Mucosa of stomach (tissue), 1 donor: ENCODE results near the gene PTPRS.

Experiments
- H3K27me3 ChIP-seq: one replicate; pipeline ENCODE4 v1.7.0; 2013; ENCODE audit warnings: mild to moderate bottlenecking, low read length; ENCODE audit not compliant: control insufficient read depth, insufficient read depth
- H3K36me3 ChIP-seq: one replicate; pipeline ENCODE4 v1.7.0; 2013; ENCODE audit warnings: low read length; ENCODE audit not compliant: control insufficient read depth, insufficient read depth
- H3K4me1 ChIP-seq: one replicate; pipeline ENCODE4 v1.7.0; 2013; ENCODE audit warnings: mild to moderate bottlenecking, low read length; ENCODE audit not compliant: control insufficient read depth, insufficient read depth
- H3K4me3 ChIP-seq: one replicate; pipeline ENCODE4 v1.7.0; 2013; ENCODE audit warnings: low read length
- H3K9ac ChIP-seq: one replicate; pipeline ENCODE4 v1.7.0; 2013; ENCODE audit warnings: mild to moderate bottlenecking, low read length, moderate library complexity
- H3K9me3 ChIP-seq: one replicate; pipeline ENCODE4 v1.7.0; 2013; ENCODE audit warnings: mild to moderate bottlenecking, low read length, moderate library complexity; ENCODE audit not compliant: control insufficient read depth
- donor health status: Pancreatic carcinoma.

PTPRS gene

GRCh38 chr19:5326545-5326944, 14.1 kb downstream of the PTPRS start:
- Histone ChIP-seq H3K4me3 (no peak overlapping the region), H3K4me1 (no peaks in the 10 kb centered on the region), H3K9me3 (peaks cover 4% of the 10 kb centered on the region), H3K9ac (no peak overlapping the region), H3K27me3 (peaks cover 3% of the 10 kb centered on the region), H3K36me3 (no peaks in the 10 kb centered on the region)

GRCh38 chr19:5324947-5325346, 15.7 kb downstream of the PTPRS start:
- Histone ChIP-seq H3K4me1 (no peaks in the 10 kb centered on the region), H3K9me3 (peaks cover 4% of the 10 kb centered on the region), H3K27me3 (peaks cover 3% of the 10 kb centered on the region), H3K36me3 (no peaks in the 10 kb centered on the region), H3K4me3 (no peak overlapping the region), H3K9ac (no peak overlapping the region)

GRCh38 chr19:5323475-5323811, 17.2 kb downstream of the PTPRS start:
- Histone ChIP-seq H3K4me3 (no peak overlapping the region), H3K4me1 (no peaks in the 10 kb centered on the region), H3K27me3 (peaks cover 3% of the 10 kb centered on the region), H3K9me3 (peaks cover 4% of the 10 kb centered on the region), H3K9ac (no peak overlapping the region), H3K36me3 (no peaks in the 10 kb centered on the region)

GRCh38 chr19:5321851-5322681, 18.5 kb downstream of the PTPRS start:
- Histone ChIP-seq H3K36me3 (no peaks in the 10 kb centered on the region), H3K4me3 (no peak overlapping the region), H3K9me3 (peaks cover 4% of the 10 kb centered on the region), H3K27me3 (peaks cover under 1% of the 10 kb centered on the region), H3K4me1 (no peaks in the 10 kb centered on the region), H3K9ac (no peak overlapping the region)

- H3K36me3 ChIP-seq = no peaks in the 10 kb centered on the region
- H3K4me1 ChIP-seq = no peaks in the 10 kb centered on the region
- H3K27me3 ChIP-seq = no peaks in the 10 kb centered on the region
- no peak overlapping the region for H3K4me3 ChIP-seq
- H3K9me3 ChIP-seq = peaks cover 4% of the 10 kb centered on the region
- no peak overlapping the region for H3K9ac ChIP-seq
These were observed 19.5 kb downstream of the PTPRS start for GRCh38 chr19:5321066-5321642.

- Histone ChIP-seq H3K4me3 (no peak overlapping the region), H3K4me1 (no peaks in the 10 kb centered on the region), H3K36me3 (no peaks in the 10 kb centered on the region), H3K27me3 (no peaks in the 10 kb centered on the region), H3K9me3 (no peaks in the 10 kb centered on the region), H3K9ac (no peak overlapping the region)
These were observed 21.1 kb downstream of the PTPRS start for GRCh38 chr19:5319516-5319915.

GRCh38 chr19:5318306-5318705, 22.3 kb downstream of the PTPRS start:
- H3K9ac ChIP-seq = no peak overlapping the region
- H3K9me3 ChIP-seq = no peaks in the 10 kb centered on the region
- H3K4me3 ChIP-seq = no peak overlapping the region
- H3K4me1 ChIP-seq = no peaks in the 10 kb centered on the region
- no peaks in the 10 kb centered on the region for H3K36me3 ChIP-seq
- no peaks in the 10 kb centered on the region for H3K27me3 ChIP-seq

- H3K4me1 ChIP-seq = no peaks in the 10 kb centered on the region
- H3K27me3 ChIP-seq = no peaks in the 10 kb centered on the region
- H3K9me3 ChIP-seq = no peaks in the 10 kb centered on the region
- H3K36me3 ChIP-seq = no peaks in the 10 kb centered on the region
- H3K4me3 ChIP-seq = no peak overlapping the region
- no peak overlapping the region for H3K9ac ChIP-seq
These were observed 23.3 kb downstream of the PTPRS start for GRCh38 chr19:5317321-5317720.

GRCh38 chr19:5316138-5316537, 24.5 kb downstream of the PTPRS start:
- H3K27me3 ChIP-seq = no peaks in the 10 kb centered on the region
- H3K9me3 ChIP-seq = no peaks in the 10 kb centered on the region
- no peak overlapping the region for H3K9ac ChIP-seq
- no peak overlapping the region for H3K4me3 ChIP-seq
- no peaks in the 10 kb centered on the region for H3K4me1 ChIP-seq
- H3K36me3 ChIP-seq = no peaks in the 10 kb centered on the region

- Histone ChIP-seq H3K27me3 (no peaks in the 10 kb centered on the region), H3K9me3 (no peaks in the 10 kb centered on the region), H3K9ac (no peak overlapping the region), H3K4me3 (no peak overlapping the region), H3K4me1 (no peaks in the 10 kb centered on the region), H3K36me3 (no peaks in the 10 kb centered on the region)
These were observed 25.7 kb downstream of the PTPRS start for GRCh38 chr19:5314907-5315298.

GRCh38 chr19:5314012-5314906, 26.4 kb downstream of the PTPRS start:
- Histone ChIP-seq H3K36me3 (no peaks in the 10 kb centered on the region), H3K9ac (no peak overlapping the region), H3K4me3 (no peak overlapping the region), H3K27me3 (no peaks in the 10 kb centered on the region), H3K4me1 (no peaks in the 10 kb centered on the region), H3K9me3 (no peaks in the 10 kb centered on the region)

GRCh38 chr19:5313307-5313706, 27.3 kb downstream of the PTPRS start:
- Histone ChIP-seq H3K4me1 (no peaks in the 10 kb centered on the region), H3K36me3 (no peaks in the 10 kb centered on the region), H3K9me3 (no peaks in the 10 kb centered on the region), H3K27me3 (no peaks in the 10 kb centered on the region), H3K9ac (no peak overlapping the region), H3K4me3 (no peak overlapping the region)
